ENCODE data around the gene ST6GALNAC1.

ST6GALNAC1 gene

GRCh38 chr17:76581515-76581914 is 62.0 kb downstream of the ST6GALNAC1 start:
- no peak for DNase-seq (ENCODE audit: low read depth in 1 of 2, low spot score in 1 of 2)

- DNase-seq (ENCODE audit: low read depth in 1 of 2, low spot score in 1 of 2) = no peak
Measured at GRCh38 chr17:76579281-76579680, 64.3 kb downstream of the ST6GALNAC1 start.

DNA sequence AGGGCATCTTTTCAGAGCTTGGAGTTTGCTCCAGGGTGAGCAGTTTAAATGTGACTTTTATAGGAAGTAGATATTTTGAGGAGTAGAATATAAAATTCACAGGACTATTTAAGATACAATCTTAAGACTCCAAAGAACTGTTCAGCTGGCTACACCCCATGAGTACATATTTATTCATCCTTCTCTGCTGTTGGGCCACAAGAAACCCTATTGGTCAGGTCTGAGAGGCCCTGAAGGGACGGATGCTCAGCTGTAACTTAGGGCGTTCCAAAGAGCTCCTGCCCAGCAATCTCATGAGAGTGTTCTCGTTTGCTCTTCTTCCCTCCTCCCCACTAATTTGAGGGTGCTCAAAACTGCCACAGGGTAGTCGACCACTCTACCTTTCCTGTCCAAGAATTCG is 65.2 kb downstream of the ST6GALNAC1 start:
- no peak for DNase-seq (ENCODE audit: low read depth in 1 of 2, low spot score in 1 of 2)

DNA sequence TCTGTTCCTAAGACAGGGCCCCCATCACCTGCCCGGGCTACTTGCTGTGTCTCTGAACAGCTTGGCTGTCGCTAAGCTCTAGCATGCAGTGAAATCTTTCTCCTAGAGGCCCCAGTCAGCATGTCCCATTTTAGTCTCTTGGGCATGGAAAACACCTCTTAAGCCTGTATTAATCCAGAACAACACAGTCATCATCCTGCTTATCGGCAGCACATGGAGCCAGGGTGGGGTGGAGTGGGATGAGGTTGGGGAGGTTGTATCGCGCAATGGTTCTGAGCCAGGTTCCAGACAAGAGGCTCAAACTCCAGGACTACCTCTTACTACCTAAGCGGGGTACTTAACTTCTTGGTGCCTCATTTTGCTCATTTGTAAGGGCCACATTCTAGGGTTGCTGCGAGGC is 65.7 kb downstream of the ST6GALNAC1 start:
- no peak for DNase-seq (ENCODE audit: low read depth in 1 of 2, low spot score in 1 of 2)

DNA sequence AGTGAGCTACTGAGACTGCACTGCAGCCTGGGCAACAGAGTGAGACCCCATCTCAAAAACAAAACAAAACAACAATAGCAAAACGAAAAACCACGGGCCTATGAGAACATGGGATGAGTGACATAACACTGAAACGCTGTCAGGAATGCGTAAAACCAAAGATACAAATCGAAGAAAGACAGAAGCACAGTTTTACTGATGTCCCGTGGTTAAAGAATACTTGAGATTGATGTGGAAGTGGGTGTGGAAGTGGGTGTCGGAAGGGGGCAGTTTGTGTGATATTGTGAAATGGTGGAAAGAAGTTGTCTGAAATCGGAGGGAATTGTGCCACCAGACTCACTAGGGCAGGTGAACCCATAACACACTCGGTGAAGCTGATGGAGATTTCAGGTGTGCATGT is 67.4 kb downstream of the ST6GALNAC1 start:
- no peak for DNase-seq (ENCODE audit: low read depth in 1 of 2, low spot score in 1 of 2)

GRCh38 chr17:76575570-76575969 is 68.0 kb downstream of the ST6GALNAC1 start:
- no peak for DNase-seq (ENCODE audit: low read depth in 1 of 2, low spot score in 1 of 2)

Data from stimulated activated CD4-positive, alpha-beta T cell treated with anti-CD3 and anti-CD28 coated beads, Interleukin-15, amount 100 ng/mL, for 1 hour (primary cell).